ENCODE results near the gene MINDY4.

- no peak for TF ChIP-seq ZNF274 (IDR thresholded peaks at IDR 0.05; ENCODE audit: low read depth, low read length)
- TF ChIP-seq YY1 (IDR thresholded peaks at IDR 0.05; ENCODE audit: insufficient read depth, insufficient read length): no peak
- no peak for TF ChIP-seq SUZ12 (IDR thresholded peaks at IDR 0.05; ENCODE audit: extremely low read depth, insufficient read depth, insufficient read length)
Measured at GRCh38 chr7:30888747-30889146, 117.5 kb downstream of the MINDY4 start.

All from NT2/D1 (cell line).